ENCODE results near the gene CAPN2. TPM values are rescaled to one million over a fixed set of nuclear protein-coding genes. Genes with fewer than 3 reads are reported as not detected.
A peak's percentile ranks its signal among the peaks of the same experiment; 100 is the strongest.

CAPN2 gene
- total and polyA plus RNA-seq, 10 donors = 20.5 to 106 (median 82.0) TPM

- DNase-seq = no peak
- Histone ChIP-seq H3K36me3 (no peaks in the 10 kb centered on the region), H3K9me3 (no peaks in the 10 kb centered on the region), H3K4me1 (no peaks in the 10 kb centered on the region), H3K27me3 (replicated peaks in 1 of 7) (no peaks in the 10 kb centered on the region), H3K27ac (no peak overlapping the region), H3K4me3 (no peak overlapping the region)
- no peak for TF ChIP-seq POLR2AphosphoS5 (IDR thresholded peaks at IDR 0.05)
- TF ChIP-seq POLR2A (IDR thresholded peaks at IDR 0.05) = no peak
- TF ChIP-seq CTCF (IDR thresholded peaks at IDR 0.05 in 8 of 11, conservative IDR thresholded peaks at IDR 0.05 in 3 of 11) = no peak
- WGBS, 5 donors = 66 to 79% (median 73%) methylated on average over 3 of the region's 3 CpGs
- intact Hi-C loops (cut with DNase I; ENCODE audit: low total_unique reads) = no loop called here
Observed at GRCh38 chr1:223667484-223668182, 44.7 kb upstream of the CAPN2 start.

- TF ChIP-seq POLR2A (IDR thresholded peaks at IDR 0.05) (no peak), CTCF (IDR thresholded peaks at IDR 0.05 in 8 of 11, conservative IDR thresholded peaks at IDR 0.05 in 3 of 11) (no peak), POLR2AphosphoS5 (IDR thresholded peaks at IDR 0.05) (no peak)
- Histone ChIP-seq H3K9me3 (peaks cover 0 to 12% (median 9%) of the 10 kb centered on the region in 8 donors), H3K4me1 (no peaks in the 10 kb centered on the region), H3K4me3 (no peak overlapping the region), H3K27me3 (replicated peaks in 1 of 7) (no peaks in the 10 kb centered on the region), H3K27ac (no peak overlapping the region), H3K36me3 (no peaks in the 10 kb centered on the region)
- intact Hi-C loops (cut with DNase I; ENCODE audit: low total_unique reads) = no loop called here
- 76 to 86% (median 80%) methylated on average over 6 of the region's 6 CpGs for WGBS, 5 donors
- no peak for DNase-seq
Observed at GRCh38 chr1:223669003-223669795, 43.1 kb upstream of the CAPN2 start.

- Histone ChIP-seq H3K4me3 (no peak overlapping the region), H3K36me3 (no peaks in the 10 kb centered on the region), H3K4me1 (no peaks in the 10 kb centered on the region), H3K27ac (no peak overlapping the region), H3K27me3 (replicated peaks in 1 of 7) (no peaks in the 10 kb centered on the region), H3K9me3 (peaks cover 0 to 25% (median 19%) of the 10 kb centered on the region in 8 donors)
- 64 to 72% (median 67%) methylated on average over 7 of the region's 7 CpGs for WGBS, 5 donors
- intact Hi-C loops (cut with DNase I; ENCODE audit: low total_unique reads) = no loop called here
- TF ChIP-seq POLR2AphosphoS5 (IDR thresholded peaks at IDR 0.05) (no peak), CTCF (IDR thresholded peaks at IDR 0.05 in 8 of 11, conservative IDR thresholded peaks at IDR 0.05 in 3 of 11) (peak in 2 of 11 experiments; percentile 20 to 23), POLR2A (IDR thresholded peaks at IDR 0.05) (no peak)
- no peak for DNase-seq
Observed at GRCh38 chr1:223670458-223671159, 41.7 kb upstream of the CAPN2 start.

Data from spleen (tissue), 11 donors.